Heart left ventricle (tissue), 16 donors: Measurements from ENCODE around the gene CTRB2. TPM values are rescaled to one million over a fixed set of nuclear protein-coding genes. Genes with fewer than 3 reads are reported as not detected.

Experiments
- ATAC-seq, 4 donors: fragments of 200-7000 bp; cut with Tn5 transposase; one replicate each; pipeline ENCODE4 v1.9.1; 2020 to 2022; ENCODE audit warnings: moderate library complexity in 4 of 4, mild to moderate bottlenecking in 3 of 4, moderate number of reproducible peaks in 1 of 4
- DNase-seq, 5 donors: peaks; one replicate each; pipeline ENCODE4 v3.0.0-alpha.2; 2020
- H3K27ac ChIP-seq, 12 donors: fragments of 200-600 bp; sonication (generic) in 4 of 12; one replicate each; pipeline versions ENCODE4 v1.5.0 to v1.8.0; 2016 to 2022; ENCODE audit warnings: mild to moderate bottlenecking in 2 of 12
- H3K27me3 ChIP-seq, 9 donors: fragments of 200-600 bp; sonication (generic) in 2 of 9; one replicate each; pipeline versions ENCODE4 v1.5.1 to v1.8.0; 2016 to 2022; ENCODE audit warnings: mild to moderate bottlenecking in 3 of 9
- H3K36me3 ChIP-seq, 9 donors: fragments of 200-600 bp; sonication (generic) in 2 of 9; one replicate each; pipeline versions ENCODE4 v1.5.0 to v1.8.0; 2018 to 2022; ENCODE audit warnings: mild to moderate bottlenecking in 2 of 9
- H3K4me1 ChIP-seq, 12 donors: fragments of 200-600 bp; sonication (generic) in 4 of 12; one replicate each; pipeline versions ENCODE4 v1.5.0 to v1.8.0; 2016 to 2022; ENCODE audit warnings: mild to moderate bottlenecking in 3 of 12
- H3K4me3 ChIP-seq, 12 donors: fragments of 200-600 bp; sonication (generic) in 4 of 12; one replicate each; pipeline versions ENCODE4 v1.5.0 to v1.8.0; 2017 to 2022; ENCODE audit warnings: mild to moderate bottlenecking in 9 of 12, moderate library complexity in 4 of 12
- H3K9me3 ChIP-seq, 12 donors: fragments of 200-600 bp; sonication (generic) in 4 of 12; one replicate each; pipeline versions ENCODE4 v1.5.0 to v1.8.0; 2016 to 2022; ENCODE audit warnings: mild to moderate bottlenecking in 1 of 12
- POLR2A ChIP-seq, 2 donors: fragments of 450-650 bp; IDR thresholded peaks; one replicate each; pipeline ENCODE4 v1.6.1; 2017; ENCODE audit warnings: antibody characterized with exemption in 2 of 2, mild to moderate bottlenecking in 2 of 2, moderate library complexity in 2 of 2
- WGBS, 4 donors: extraction: QIAGEN DNeasy Blood & Tissue Kit in 2 of 4; methylation state at CpG; one replicate each; pipeline versions ENCODE4 v1.1.5 to v1.1.7; 2013 to 2018; 5-methylcytosine and 5-hydroxymethylcytosine counted together
- intact Hi-C, 10 donors: fragments of 100-400 bp; cut with DNase I; formaldehyde crosslinking; loops; one replicate each; pipeline versions ENCODE4 v1.11.1 to v1.14.2; 2022
- polyA plus RNA-seq, 2 donors: library from polyadenylated mRNA; stranded (reverse); fragments of 200-250 nt; gene quantifications; one replicate each; pipeline ENCODE4 v1.2.3, GENCODE V29; 2013
- total RNA-seq, 9 donors: library from RNA; depleted of rRNA in 2 of 9; stranded (reverse); fragments of >200 nt in 2 of 9; fragmentation: NEBNext Ultra II Directional in 3 of 9; extraction: Animal tissue kit (Norgen Biotek cat#: 25700) in 3 of 9; gene quantifications; one replicate each; pipeline versions ENCODE4 v1.1.0 to v1.2.4, GENCODE V29; 2016 to 2023
- TF ChIP-seq, protein P1 (sequence below), 12 donors: fragments of 200-600 bp; sonication (generic) in 4 of 12; IDR thresholded peaks; one replicate each; pipeline versions ENCODE4 v1.5.0 to v1.8.0; 2018 to 2022; ENCODE audit warnings: antibody characterized with exemption in 12 of 12, mild to moderate bottlenecking in 5 of 12
- donor health status: ischemic (EF 13 %, LVEDD 7.1; RV severe dilation, severe dysfunction).
- donor health status: healthy with polysubstance abuse.
- donor health status: DM: no; HTN: yes; CAD: no.
- donor health status: DM: no; HTN: no; CAD: no.
- donor health status: ischemic (EF 25% LVEDD 6.9; RV normal size, moderate dysfunction).
- donor health status: ischemic (EF 25% LVEDD 5.7; RV mildly dilated, moderate dysfunction).
- donor health status: healthy.
- donor health status: DM: yes; HTN: yes; CAD: no.
- donor health status: ischemic (EF 35%, LVEDD 5.7; RV mildly dilated, moderate dysfunction).
- donor health status: nonischemic (EF 11% LVEDD 7.7; RV severe dilation, severe dysfunction).
- donor health status: DM: yes; HTN: yes; CAD: no.
- donor health status: PGD.
- donor health status: ischemic (EF 29% LVEDD 5.4; RV normal size, mild dysfunction).
- donor health status: nonischemic (EF 23%, LVEDD 6.1; RV moderate dilation, normal function).

CTRB2 gene
- total and polyA plus RNA-seq, 11 donors, result 0.51 to 3.7 (median 2.5) TPM; not detected in 5

DNA sequence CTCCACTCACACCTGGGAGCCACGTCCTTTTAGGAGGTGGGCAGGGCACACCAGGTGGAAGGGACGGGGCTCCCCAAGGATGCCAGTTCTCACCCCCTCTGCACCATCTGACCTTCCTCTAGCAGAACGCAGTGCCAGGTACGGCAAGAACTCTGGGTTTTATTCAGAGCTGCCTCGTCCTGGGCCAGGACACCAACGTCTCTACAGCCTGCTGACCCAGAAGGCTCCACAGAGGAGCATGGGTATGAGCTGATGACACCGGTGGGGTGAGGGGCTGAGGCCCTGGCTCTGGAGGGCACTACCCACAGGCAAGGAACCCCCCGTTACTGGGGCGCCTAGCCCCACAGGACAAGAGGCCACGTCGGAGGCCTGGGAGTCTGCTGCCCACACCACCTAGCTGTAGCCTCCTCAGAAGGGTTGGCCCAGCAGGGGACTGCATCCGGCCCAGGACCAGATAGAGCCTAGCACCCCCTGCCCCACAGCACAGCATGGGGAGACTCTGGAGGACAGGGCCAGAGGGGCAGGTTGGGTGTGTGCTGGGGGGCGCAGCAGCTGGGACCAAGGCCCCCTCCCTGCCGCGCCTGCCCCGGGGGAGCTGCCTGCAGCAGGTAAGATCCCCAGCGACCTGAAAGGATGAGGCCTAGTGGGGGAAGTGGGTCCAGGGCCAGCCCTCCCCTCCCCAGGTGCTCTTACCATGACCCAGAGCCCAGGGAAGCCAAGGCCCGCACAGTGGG lies 30.6 kb upstream of the CTRB2 start:
- peaks cover 0 to 13% (median 0%) of the 10 kb centered on the region in 9 donors for H3K27me3 ChIP-seq
- peak in 2 of 5 donors; percentile 29 to 54 for DNase-seq
- H3K27ac ChIP-seq, result peak overlapping the region; percentile 59 to 90 (median 80)
- H3K36me3 ChIP-seq, result peaks cover 0 to 66% (median 50%) of the 10 kb centered on the region in 9 donors
- no peaks in the 10 kb centered on the region for H3K9me3 ChIP-seq
- ATAC-seq, result peak in 1 of 4 donors; percentile 0
- peaks cover 3 to 74% (median 50%) of the 10 kb centered on the region in 12 donors for H3K4me1 ChIP-seq
- WGBS, 4 donors, result 59 to 84% (median 72%) methylated on average over 6 to 18 of the region's 18 CpGs
- H3K4me3 ChIP-seq, result no peak overlapping the region
- no peak for TF ChIP-seq POLR2A (IDR thresholded peaks at IDR 0.05)
- TF ChIP-seq, protein P1, sequence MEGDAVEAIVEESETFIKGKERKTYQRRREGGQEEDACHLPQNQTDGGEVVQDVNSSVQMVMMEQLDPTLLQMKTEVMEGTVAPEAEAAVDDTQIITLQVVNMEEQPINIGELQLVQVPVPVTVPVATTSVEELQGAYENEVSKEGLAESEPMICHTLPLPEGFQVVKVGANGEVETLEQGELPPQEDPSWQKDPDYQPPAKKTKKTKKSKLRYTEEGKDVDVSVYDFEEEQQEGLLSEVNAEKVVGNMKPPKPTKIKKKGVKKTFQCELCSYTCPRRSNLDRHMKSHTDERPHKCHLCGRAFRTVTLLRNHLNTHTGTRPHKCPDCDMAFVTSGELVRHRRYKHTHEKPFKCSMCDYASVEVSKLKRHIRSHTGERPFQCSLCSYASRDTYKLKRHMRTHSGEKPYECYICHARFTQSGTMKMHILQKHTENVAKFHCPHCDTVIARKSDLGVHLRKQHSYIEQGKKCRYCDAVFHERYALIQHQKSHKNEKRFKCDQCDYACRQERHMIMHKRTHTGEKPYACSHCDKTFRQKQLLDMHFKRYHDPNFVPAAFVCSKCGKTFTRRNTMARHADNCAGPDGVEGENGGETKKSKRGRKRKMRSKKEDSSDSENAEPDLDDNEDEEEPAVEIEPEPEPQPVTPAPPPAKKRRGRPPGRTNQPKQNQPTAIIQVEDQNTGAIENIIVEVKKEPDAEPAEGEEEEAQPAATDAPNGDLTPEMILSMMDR (IDR thresholded peaks at IDR 0.05), result no peak
- intact Hi-C loops, result loop anchor here in 1 of 10 donors (2.0 kb wide), 1 partner anchor 147 kb away; no protein-coding TSS in a partner anchor

- Histone ChIP-seq H3K36me3 (peaks cover 0 to 65% (median 51%) of the 10 kb centered on the region in 9 donors), H3K4me3 (no peak overlapping the region), H3K9me3 (no peaks in the 10 kb centered on the region), H3K27me3 (peaks cover 0 to 13% (median 0%) of the 10 kb centered on the region in 9 donors), H3K4me1 (peaks cover 3 to 67% (median 50%) of the 10 kb centered on the region in 12 donors), H3K27ac (peak overlapping the region in 7 of 12 donors; percentile 78 to 90 (median 85))
- peak in 1 of 5 donors; percentile 59 for DNase-seq
- TF ChIP-seq, protein P1 (IDR thresholded peaks at IDR 0.05), result no peak
- TF ChIP-seq POLR2A (IDR thresholded peaks at IDR 0.05), result no peak
- intact Hi-C loops, result loop anchor here in 1 of 10 donors (2.0 kb wide), 1 partner anchor 148 kb away; no protein-coding TSS in a partner anchor
- WGBS, 4 donors, result 87 to 96% (median 90%) methylated on average over 4 to 28 of the region's 28 CpGs
- no peak for ATAC-seq
Observed at GRCh38 chr16:75236736-75237397, 29.9 kb upstream of the CTRB2 start.

DNA sequence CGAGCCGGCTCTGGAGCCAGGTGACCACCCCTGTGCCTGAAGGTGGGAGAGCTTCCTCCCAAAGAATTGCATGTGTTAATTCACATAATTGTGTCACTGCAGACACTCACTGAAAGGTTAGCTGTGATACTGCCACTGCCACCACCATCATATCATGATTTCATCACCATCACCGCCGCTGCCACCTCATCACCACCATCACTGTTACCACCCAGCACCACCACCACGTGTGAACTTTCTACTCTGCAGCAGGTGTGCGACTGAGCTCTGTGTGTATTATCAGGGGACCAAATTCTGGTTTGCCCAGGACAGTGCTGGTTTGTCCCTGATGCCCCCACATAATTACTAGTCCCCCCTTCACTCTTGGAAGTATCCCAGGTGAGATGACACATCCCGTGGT lies 29.3 kb upstream of the CTRB2 start:
- Histone ChIP-seq H3K36me3 (peaks cover 0 to 64% (median 51%) of the 10 kb centered on the region in 9 donors), H3K27ac (peak overlapping the region in 1 of 12 donors; percentile 22), H3K4me1 (peaks cover 3 to 61% (median 50%) of the 10 kb centered on the region in 12 donors), H3K27me3 (peaks cover 0 to 17% (median 0%) of the 10 kb centered on the region in 9 donors), H3K4me3 (no peak overlapping the region), H3K9me3 (no peaks in the 10 kb centered on the region)
- ATAC-seq, result no peak
- TF ChIP-seq POLR2A (IDR thresholded peaks at IDR 0.05), result no peak
- TF ChIP-seq, protein P1 (IDR thresholded peaks at IDR 0.05), result no peak
- no peak for DNase-seq
- intact Hi-C loops, result loop anchor here in 1 of 10 donors (2.0 kb wide), 1 partner anchor 149 kb away; no protein-coding TSS in a partner anchor
- WGBS, 4 donors, result 70 to 75% (median 73%) methylated on average over 5 to 7 of the region's 7 CpGs
